DOHH2 (cell line): ENCODE measurements around the gene WDR64.

Source experiments
- H3F3A ChIP-seq: fragments of 200-600 bp; sonication (generic), shearing (Covaris generic); 2 replicates; pipeline ENCODE4 v1.6.0; 2016; ENCODE audit warnings: antibody characterized with exemption, mild to moderate bottlenecking; ENCODE audit not compliant: control insufficient read depth, insufficient read depth
- H3K27ac ChIP-seq: fragments of 200-600 bp; sonication (generic); 2 replicates; pipeline ENCODE4 v1.5.1; 2014; ENCODE audit warnings: low read depth, mild to moderate bottlenecking, low read length, moderate library complexity
- H3K27me3 ChIP-seq: fragments of 200-600 bp; sonication (generic); 2 replicates; pipeline ENCODE4 v1.6.1; 2014; ENCODE audit warnings: mild to moderate bottlenecking, low read length, mixed read lengths; ENCODE audit not compliant: control insufficient read depth
- H3K36me3 ChIP-seq: fragments of 200-600 bp; sonication (generic); 2 replicates; pipeline ENCODE4 v1.6.1; 2014; ENCODE audit warnings: mild to moderate bottlenecking, low read length, moderate library complexity, mixed read lengths; ENCODE audit not compliant: control insufficient read depth
- H3K4me1 ChIP-seq: fragments of 200-600 bp; sonication (generic); 2 replicates; pipeline ENCODE4 v1.6.1; 2014; ENCODE audit warnings: mild to moderate bottlenecking, low read length, mixed read lengths; ENCODE audit not compliant: control insufficient read depth
- H3K4me2 ChIP-seq: fragments of 200-600 bp; sonication (generic); 2 replicates; pipeline ENCODE4 v1.6.0; 2014; ENCODE audit warnings: mild to moderate bottlenecking, low read length, moderate library complexity
- H3K4me3 ChIP-seq: fragments of 200-600 bp; sonication (generic); 2 replicates; pipeline ENCODE4 v1.5.1; 2014; ENCODE audit warnings: mild to moderate bottlenecking, low read length, mixed read lengths
- H3K79me2 ChIP-seq: fragments of 200-600 bp; sonication (generic); 2 replicates; pipeline ENCODE4 v1.6.1; 2014; ENCODE audit warnings: mild to moderate bottlenecking, low read length, mixed read lengths; ENCODE audit not compliant: control insufficient read depth
- H3K9me2 ChIP-seq: fragments of 200-600 bp; sonication (generic); replicated peaks from 2 replicates; pipeline ENCODE4 v1.6.1; 2014; ENCODE audit warnings: mild to moderate bottlenecking, low read length, mixed read lengths; ENCODE audit not compliant: control insufficient read depth
- H3K9me3 ChIP-seq: fragments of 200-600 bp; sonication (generic); 2 replicates; pipeline ENCODE4 v1.6.1; 2014; ENCODE audit warnings: antibody characterized with exemption, low read length, mixed read lengths; ENCODE audit not compliant: control insufficient read depth, insufficient read depth
- H4K20me1 ChIP-seq: fragments of 200-600 bp; sonication (generic); 2 replicates; pipeline ENCODE4 v1.6.0; 2014; ENCODE audit warnings: low read depth, mild to moderate bottlenecking, antibody characterized with exemption, low read length, moderate library complexity; ENCODE audit not compliant: control insufficient read depth, insufficient read depth
- EZH2phosphoT487 ChIP-seq: fragments of 200-600 bp; sonication (generic); IDR thresholded peaks from 2 replicates; pipeline ENCODE4 v1.6.1; 2017; ENCODE audit warnings: borderline replicate concordance, mild to moderate bottlenecking, antibody characterized with exemption, low read length, moderate library complexity, mixed read lengths
- TF ChIP-seq, protein P1 (sequence below): fragments of 200-600 bp; sonication (generic); IDR thresholded peaks from one replicate; pipeline ENCODE4 v1.5.1; 2014; ENCODE audit warnings: antibody characterized with exemption, mild to moderate bottlenecking, low read depth, low read length; ENCODE audit not compliant: poor library complexity, severe bottlenecking

Gene WDR64

DNA sequence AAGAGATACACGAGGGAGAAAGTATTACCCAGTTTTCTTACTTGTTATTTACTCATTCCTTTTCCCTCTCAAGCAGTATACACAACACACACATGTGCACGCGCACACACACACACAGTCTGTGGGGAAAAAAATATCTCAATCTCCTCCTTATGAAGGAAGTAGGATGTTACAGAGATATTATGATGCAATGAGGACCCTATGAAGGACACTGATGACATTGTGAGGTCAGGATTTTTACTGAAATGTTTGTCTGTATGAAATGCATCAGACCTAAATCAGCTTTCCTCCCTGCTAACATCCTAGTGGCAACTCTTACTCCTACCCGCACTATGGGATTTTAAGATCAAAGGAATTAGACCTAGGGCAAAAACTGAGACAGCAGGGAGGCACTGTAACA lies at the start of gene WDR64:
Gene WDR64, plus strand, starts transcription at position 270 of the 400 bp plus-strand sequence. CDS start 204 bp downstream, outside the sequence.
- no peaks in the 10 kb centered on the region for H4K20me1 ChIP-seq
- H3K4me2 ChIP-seq = no peak within 1 kb of the TSS
- no peaks in the 10 kb centered on the region for H3K79me2 ChIP-seq
- no peaks in the 10 kb centered on the region for H3K36me3 ChIP-seq
- no peaks in the 10 kb centered on the region for H3K9me2 ChIP-seq
- H3K4me3 ChIP-seq = no peak within 1 kb of the TSS
- H3K9me3 ChIP-seq = no peaks in the 10 kb centered on the region
- H3K27me3 ChIP-seq = peaks cover 6% of the 10 kb centered on the region
- H3F3A ChIP-seq = no peaks in the 10 kb centered on the region
- no peak within 1 kb of the TSS for H3K27ac ChIP-seq
- H3K4me1 ChIP-seq = no peaks in the 10 kb centered on the region
- no peak for TF ChIP-seq EZH2phosphoT487
- TF ChIP-seq, protein P1, sequence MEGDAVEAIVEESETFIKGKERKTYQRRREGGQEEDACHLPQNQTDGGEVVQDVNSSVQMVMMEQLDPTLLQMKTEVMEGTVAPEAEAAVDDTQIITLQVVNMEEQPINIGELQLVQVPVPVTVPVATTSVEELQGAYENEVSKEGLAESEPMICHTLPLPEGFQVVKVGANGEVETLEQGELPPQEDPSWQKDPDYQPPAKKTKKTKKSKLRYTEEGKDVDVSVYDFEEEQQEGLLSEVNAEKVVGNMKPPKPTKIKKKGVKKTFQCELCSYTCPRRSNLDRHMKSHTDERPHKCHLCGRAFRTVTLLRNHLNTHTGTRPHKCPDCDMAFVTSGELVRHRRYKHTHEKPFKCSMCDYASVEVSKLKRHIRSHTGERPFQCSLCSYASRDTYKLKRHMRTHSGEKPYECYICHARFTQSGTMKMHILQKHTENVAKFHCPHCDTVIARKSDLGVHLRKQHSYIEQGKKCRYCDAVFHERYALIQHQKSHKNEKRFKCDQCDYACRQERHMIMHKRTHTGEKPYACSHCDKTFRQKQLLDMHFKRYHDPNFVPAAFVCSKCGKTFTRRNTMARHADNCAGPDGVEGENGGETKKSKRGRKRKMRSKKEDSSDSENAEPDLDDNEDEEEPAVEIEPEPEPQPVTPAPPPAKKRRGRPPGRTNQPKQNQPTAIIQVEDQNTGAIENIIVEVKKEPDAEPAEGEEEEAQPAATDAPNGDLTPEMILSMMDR = no peak

- TF ChIP-seq, protein P1 = no peak
- no peak for TF ChIP-seq EZH2phosphoT487
- H4K20me1 ChIP-seq = no peaks in the 10 kb centered on the region
- H3K36me3 ChIP-seq = no peaks in the 10 kb centered on the region
Measured at GRCh38 chr1:241603731-241604245, 48.3 kb upstream of the WDR64 start.

DNA sequence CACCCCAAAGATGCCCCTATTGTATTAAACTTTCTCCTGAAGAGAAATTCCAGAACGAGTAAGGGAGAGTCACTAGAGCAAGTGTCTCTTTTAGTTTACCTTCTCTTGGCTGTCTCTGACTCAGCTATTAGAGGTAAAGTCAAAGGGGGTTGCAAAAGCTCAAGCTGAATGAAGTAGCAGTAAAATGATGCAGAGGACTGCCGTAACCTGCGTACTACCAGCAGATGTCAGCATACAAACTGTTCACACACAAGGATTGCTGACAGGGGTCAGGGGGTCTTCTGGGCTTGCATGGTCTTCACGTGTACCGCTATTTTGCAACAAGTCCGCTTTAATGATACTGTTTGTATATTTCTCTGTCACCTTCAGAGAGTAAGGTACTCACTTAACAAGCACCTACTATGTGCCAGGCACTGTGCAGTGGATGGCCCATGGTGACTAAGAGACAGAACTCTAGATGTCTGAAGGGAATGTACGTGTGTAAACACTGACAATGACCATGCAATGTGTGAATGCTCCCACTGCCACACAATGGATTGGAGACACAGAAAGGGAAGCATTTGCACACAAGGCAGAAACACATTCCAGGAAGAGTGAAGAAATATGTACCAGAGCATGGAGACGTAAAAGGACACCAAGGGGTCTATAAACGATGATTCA lies 46.8 kb upstream of the WDR64 start:
- H3K27ac ChIP-seq = no peak overlapping the region
- H3K79me2 ChIP-seq = no peaks in the 10 kb centered on the region
- TF ChIP-seq EZH2phosphoT487 = no peak
- TF ChIP-seq, protein P1 = peak; percentile 71
- no peaks in the 10 kb centered on the region for H3K9me2 ChIP-seq
- H3K4me2 ChIP-seq = no peak overlapping the region
- H3K4me3 ChIP-seq = no peak overlapping the region
- no peaks in the 10 kb centered on the region for H3K9me3 ChIP-seq
- H3K27me3 ChIP-seq = no peaks in the 10 kb centered on the region
- peaks cover 9% of the 10 kb centered on the region for H3K4me1 ChIP-seq
- H3K36me3 ChIP-seq = no peaks in the 10 kb centered on the region
- no peaks in the 10 kb centered on the region for H3F3A ChIP-seq
- H4K20me1 ChIP-seq = no peaks in the 10 kb centered on the region

More at GRCh38 chr1:241603731-241604245, 48.3 kb upstream of the WDR64 start:
- Histone ChIP-seq H3K9me2 (no peaks in the 10 kb centered on the region), H3K4me1 (peaks cover 18% of the 10 kb centered on the region), H3K4me2 (no peak overlapping the region), H3K27ac (no peak overlapping the region), H3K9me3 (no peaks in the 10 kb centered on the region), H3K79me2 (no peaks in the 10 kb centered on the region), H3K4me3 (no peak overlapping the region), H3F3A (no peaks in the 10 kb centered on the region), H3K27me3 (no peaks in the 10 kb centered on the region)
